ENCODE results near the gene ADGRG7.
"Not testable (repeated sequence)": the region's sequence is repeated elsewhere in the genome, so short reads cannot be mapped to it uniquely, and the experiment has no call there.

Gene ADGRG7

DNA sequence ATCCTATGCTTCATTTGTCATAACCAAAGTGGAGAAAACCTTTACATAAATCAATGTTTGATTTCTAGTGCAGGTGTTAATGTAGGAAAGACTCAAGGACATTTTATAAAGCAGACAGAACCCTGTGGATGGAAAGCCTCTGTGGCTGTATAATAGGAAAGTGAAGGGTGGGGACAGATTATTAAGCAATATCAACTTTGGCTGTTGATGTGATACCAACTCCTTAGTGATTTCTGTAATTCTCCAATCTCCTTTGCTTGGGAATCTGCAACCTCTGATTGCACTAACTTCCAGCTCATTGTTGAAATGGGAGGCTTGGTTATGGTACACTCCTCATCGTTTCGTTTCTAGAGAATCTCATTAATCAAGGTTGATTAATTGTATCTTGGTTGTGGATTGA, 29.3 kb upstream of the ADGRG7 start:
- no peak overlapping the region for H3K23ac ChIP-seq (ENCODE audit: low read length)
- H2AK5ac ChIP-seq (ENCODE audit: low read length) = no peak overlapping the region
- H3K79me1 ChIP-seq (ENCODE audit: low read length) = no peaks in the 10 kb centered on the region
- no peak overlapping the region for H3K4ac ChIP-seq (ENCODE audit: low read depth, low read length)
- no peak overlapping the region for H4K5ac ChIP-seq (ENCODE audit: low read length)
- DNase-seq = no peak
- no peak overlapping the region for H3K4me2 ChIP-seq (ENCODE audit: low read length)
- no peaks in the 10 kb centered on the region for H3K27me3 ChIP-seq (ENCODE audit: insufficient read depth, low read length, poor library complexity)
- H2BK120ac ChIP-seq (ENCODE audit: low read depth, low read length) = no peak overlapping the region
- H3K27ac ChIP-seq (ENCODE audit: low read depth, low read length) = no peak overlapping the region
- no peak overlapping the region for H3K56ac ChIP-seq (ENCODE audit: low read length)
- H2BK5ac ChIP-seq (ENCODE audit: low read length) = no peak overlapping the region
- H2BK15ac ChIP-seq (replicated peaks; ENCODE audit: low read depth) = no peak overlapping the region
- H3K4me1 ChIP-seq (ENCODE audit: control insufficient read depth, low read depth, low read length) = no peaks in the 10 kb centered on the region
- no peak overlapping the region for H3K18ac ChIP-seq (ENCODE audit: low read length)
- no peaks in the 10 kb centered on the region for H3K36me3 ChIP-seq (ENCODE audit: control insufficient read depth, insufficient read depth, low read length)
- H3K9ac ChIP-seq (ENCODE audit: low read length) = no peak overlapping the region
- no peaks in the 10 kb centered on the region for H3K79me2 ChIP-seq (ENCODE audit: control insufficient read depth, insufficient read depth, low read length)
- no peak overlapping the region for H4K8ac ChIP-seq (ENCODE audit: low read depth, low read length)
- no peak overlapping the region for H3K4me3 ChIP-seq (ENCODE audit: low read length)
- whole genome bisulfite sequencing (ENCODE audit: extremely low coverage, insufficient coverage, low lambda C conversion rate) = no CpG with 5 or more reads among the region's 2 CpGs

DNA sequence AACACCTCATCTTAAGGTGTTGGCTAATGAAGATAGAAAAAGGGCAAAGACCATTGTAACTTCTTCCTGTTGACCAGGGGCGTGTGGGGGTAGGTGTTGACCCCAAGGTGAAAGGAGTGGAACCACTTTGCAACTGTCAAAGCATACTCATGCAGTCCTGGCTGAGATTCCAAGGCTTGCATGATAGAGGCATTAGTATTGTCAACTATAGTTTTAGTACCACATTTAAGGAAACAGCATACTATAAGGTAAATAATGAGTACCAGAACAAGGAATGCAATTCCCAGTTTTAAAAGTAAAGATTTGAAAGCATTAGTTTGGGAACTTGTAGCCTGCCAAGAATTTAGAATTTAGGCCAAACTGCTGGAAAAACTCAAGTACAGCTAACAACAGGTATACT, 27.8 kb upstream of the ADGRG7 start:
- Histone ChIP-seq H3K4ac (ENCODE audit: low read depth, low read length) (no peak overlapping the region), H3K79me1 (ENCODE audit: low read length) (no peaks in the 10 kb centered on the region), H3K27ac (ENCODE audit: low read depth, low read length) (no peak overlapping the region), H3K4me2 (ENCODE audit: low read length) (no peak overlapping the region), H3K79me2 (ENCODE audit: control insufficient read depth, insufficient read depth, low read length) (no peaks in the 10 kb centered on the region), H2BK120ac (ENCODE audit: low read depth, low read length) (no peak overlapping the region), H3K23ac (ENCODE audit: low read length) (no peak overlapping the region), H2AK5ac (ENCODE audit: low read length) (no peak overlapping the region), H2BK5ac (ENCODE audit: low read length) (no peak overlapping the region), H3K36me3 (ENCODE audit: control insufficient read depth, insufficient read depth, low read length) (no peaks in the 10 kb centered on the region), H3K27me3 (ENCODE audit: insufficient read depth, low read length, poor library complexity) (no peaks in the 10 kb centered on the region), H4K8ac (ENCODE audit: low read depth, low read length) (no peak overlapping the region), H4K5ac (ENCODE audit: low read length) (no peak overlapping the region), H2BK15ac (replicated peaks; ENCODE audit: low read depth) (no peak overlapping the region), H3K4me3 (ENCODE audit: low read length) (no peak overlapping the region), H3K4me1 (ENCODE audit: control insufficient read depth, low read depth, low read length) (no peaks in the 10 kb centered on the region), H3K18ac (ENCODE audit: low read length) (no peak overlapping the region), H3K56ac (ENCODE audit: low read length) (no peak overlapping the region), H3K9ac (ENCODE audit: low read length) (no peak overlapping the region)
- no peak for DNase-seq
- no CpG with 5 or more reads among the region's 1 CpG for WGBS (ENCODE audit: extremely low coverage, insufficient coverage, low lambda C conversion rate)

DNA sequence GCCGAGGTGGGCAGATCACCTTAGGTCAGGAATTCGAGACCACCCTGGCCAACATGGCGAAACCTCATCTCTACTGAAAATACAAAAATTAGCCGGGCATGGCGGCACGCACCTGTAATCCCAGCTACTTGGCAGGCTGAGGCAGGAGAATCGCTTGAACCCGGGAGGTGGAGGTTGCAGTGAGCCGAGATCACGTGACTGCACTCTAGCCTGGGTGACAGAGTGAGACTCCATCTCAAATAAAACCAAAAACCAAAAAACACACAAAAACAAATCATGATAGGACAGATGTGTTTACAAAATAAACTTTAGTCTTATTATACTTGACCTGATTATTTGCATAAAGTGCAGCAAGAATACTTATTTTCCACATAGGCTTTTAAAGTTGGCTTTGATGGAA, 27.2 kb upstream of the ADGRG7 start:
- not testable (repeated sequence) for H3K9ac ChIP-seq (ENCODE audit: low read length); H3K79me2 ChIP-seq (ENCODE audit: control insufficient read depth, insufficient read depth, low read length); H2AK5ac ChIP-seq (ENCODE audit: low read length); H3K27me3 ChIP-seq (ENCODE audit: insufficient read depth, low read length, poor library complexity); H3K4me1 ChIP-seq (ENCODE audit: control insufficient read depth, low read depth, low read length); H3K56ac ChIP-seq (ENCODE audit: low read length); DNase-seq; H2BK15ac ChIP-seq (replicated peaks; ENCODE audit: low read depth); H3K18ac ChIP-seq (ENCODE audit: low read length); H4K8ac ChIP-seq (ENCODE audit: low read depth, low read length); H3K4me3 ChIP-seq (ENCODE audit: low read length); H3K23ac ChIP-seq (ENCODE audit: low read length); H2BK120ac ChIP-seq (ENCODE audit: low read depth, low read length); H3K27ac ChIP-seq (ENCODE audit: low read depth, low read length); H3K36me3 ChIP-seq (ENCODE audit: control insufficient read depth, insufficient read depth, low read length); H4K5ac ChIP-seq (ENCODE audit: low read length); H2BK5ac ChIP-seq (ENCODE audit: low read length); H3K79me1 ChIP-seq (ENCODE audit: low read length); H3K4ac ChIP-seq (ENCODE audit: low read depth, low read length); H3K4me2 ChIP-seq (ENCODE audit: low read length)
- no CpG with 5 or more reads among the region's 10 CpGs for WGBS (ENCODE audit: extremely low coverage, insufficient coverage, low lambda C conversion rate)

DNA sequence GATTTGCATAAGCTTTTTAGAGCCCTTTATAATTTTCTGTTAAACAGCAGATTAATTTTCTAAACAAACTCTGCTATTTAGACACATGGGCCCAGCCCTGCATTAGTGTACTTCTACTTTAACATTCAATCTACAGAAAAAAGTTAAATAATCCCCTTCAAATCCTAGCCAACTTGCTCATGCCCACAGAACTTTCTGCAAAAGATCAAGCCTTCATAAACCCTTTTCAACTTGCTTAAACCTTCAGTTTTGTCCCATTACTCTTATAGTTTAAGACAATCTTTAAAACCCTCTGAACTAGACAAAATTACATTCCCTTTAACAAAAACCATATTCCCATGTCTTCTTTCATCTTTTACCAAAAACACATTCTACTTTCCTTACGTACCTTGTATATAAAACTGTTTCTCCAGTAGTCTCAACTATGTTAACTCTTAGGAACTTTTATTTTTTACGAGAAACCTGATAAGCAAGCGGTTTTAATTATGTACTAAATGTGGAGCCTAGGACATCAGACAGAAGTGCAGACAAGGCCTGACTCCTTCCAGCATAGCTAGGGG, 25.2 kb upstream of the ADGRG7 start:
- WGBS (ENCODE audit: extremely low coverage, insufficient coverage, low lambda C conversion rate) = 100% methylated on average over 1 of the region's 3 CpGs
- no peak overlapping the region for H3K4ac ChIP-seq (ENCODE audit: low read depth, low read length)
- H3K79me1 ChIP-seq (ENCODE audit: low read length) = no peaks in the 10 kb centered on the region
- no peaks in the 10 kb centered on the region for H3K27me3 ChIP-seq (ENCODE audit: insufficient read depth, low read length, poor library complexity)
- H3K79me2 ChIP-seq (ENCODE audit: control insufficient read depth, insufficient read depth, low read length) = no peaks in the 10 kb centered on the region
- no peak overlapping the region for H3K4me3 ChIP-seq (ENCODE audit: low read length)
- H2AK5ac ChIP-seq (ENCODE audit: low read length) = no peak overlapping the region
- no peak overlapping the region for H4K8ac ChIP-seq (ENCODE audit: low read depth, low read length)
- no peak overlapping the region for H3K4me2 ChIP-seq (ENCODE audit: low read length)
- H3K27ac ChIP-seq (ENCODE audit: low read depth, low read length) = no peak overlapping the region
- H3K56ac ChIP-seq (ENCODE audit: low read length) = no peak overlapping the region
- no peak overlapping the region for H3K23ac ChIP-seq (ENCODE audit: low read length)
- no peaks in the 10 kb centered on the region for H3K4me1 ChIP-seq (ENCODE audit: control insufficient read depth, low read depth, low read length)
- H2BK15ac ChIP-seq (replicated peaks; ENCODE audit: low read depth) = no peak overlapping the region
- H2BK5ac ChIP-seq (ENCODE audit: low read length) = no peak overlapping the region
- H2BK120ac ChIP-seq (ENCODE audit: low read depth, low read length) = no peak overlapping the region
- no peak overlapping the region for H3K9ac ChIP-seq (ENCODE audit: low read length)
- DNase-seq = no peak
- no peak overlapping the region for H4K5ac ChIP-seq (ENCODE audit: low read length)
- H3K18ac ChIP-seq (ENCODE audit: low read length) = no peak overlapping the region
- H3K36me3 ChIP-seq (ENCODE audit: control insufficient read depth, insufficient read depth, low read length) = no peaks in the 10 kb centered on the region

DNA sequence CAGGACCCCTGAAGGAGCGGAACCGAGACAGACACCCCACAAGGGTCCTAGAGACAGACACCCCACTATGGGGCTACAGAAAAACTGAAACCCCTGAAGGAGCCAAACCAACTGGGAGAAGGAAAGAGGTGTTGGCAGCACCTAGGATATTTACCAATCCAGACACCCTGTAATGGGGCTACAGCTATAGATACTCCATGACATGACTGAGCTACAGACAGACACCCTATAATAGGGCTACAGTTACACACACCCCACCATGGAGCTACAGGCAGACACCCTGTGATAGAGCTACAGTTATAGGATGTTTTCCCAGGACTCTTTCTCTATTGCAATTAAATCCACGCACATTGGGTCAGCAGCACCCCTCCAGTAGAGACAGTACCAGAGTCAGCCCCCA, 22.6 kb upstream of the ADGRG7 start:
- no peak overlapping the region for H2BK5ac ChIP-seq (ENCODE audit: low read length)
- H2BK120ac ChIP-seq (ENCODE audit: low read depth, low read length) = no peak overlapping the region
- no peak overlapping the region for H3K23ac ChIP-seq (ENCODE audit: low read length)
- no peaks in the 10 kb centered on the region for H3K79me1 ChIP-seq (ENCODE audit: low read length)
- no peak overlapping the region for H3K4ac ChIP-seq (ENCODE audit: low read depth, low read length)
- no peak overlapping the region for H4K5ac ChIP-seq (ENCODE audit: low read length)
- H3K27me3 ChIP-seq (ENCODE audit: insufficient read depth, low read length, poor library complexity) = no peaks in the 10 kb centered on the region
- DNase-seq = no peak
- no peak overlapping the region for H3K27ac ChIP-seq (ENCODE audit: low read depth, low read length)
- no peak overlapping the region for H3K4me3 ChIP-seq (ENCODE audit: low read length)
- H4K8ac ChIP-seq (ENCODE audit: low read depth, low read length) = no peak overlapping the region
- H3K9ac ChIP-seq (ENCODE audit: low read length) = no peak overlapping the region
- no peak overlapping the region for H3K18ac ChIP-seq (ENCODE audit: low read length)
- no peak overlapping the region for H3K56ac ChIP-seq (ENCODE audit: low read length)
- H2BK15ac ChIP-seq (replicated peaks; ENCODE audit: low read depth) = no peak overlapping the region
- H2AK5ac ChIP-seq (ENCODE audit: low read length) = no peak overlapping the region
- WGBS (ENCODE audit: extremely low coverage, insufficient coverage, low lambda C conversion rate) = no CpG with 5 or more reads among the region's 3 CpGs
- no peaks in the 10 kb centered on the region for H3K4me1 ChIP-seq (ENCODE audit: control insufficient read depth, low read depth, low read length)
- H3K79me2 ChIP-seq (ENCODE audit: control insufficient read depth, insufficient read depth, low read length) = no peaks in the 10 kb centered on the region
- no peaks in the 10 kb centered on the region for H3K36me3 ChIP-seq (ENCODE audit: control insufficient read depth, insufficient read depth, low read length)
- no peak overlapping the region for H3K4me2 ChIP-seq (ENCODE audit: low read length)

DNA sequence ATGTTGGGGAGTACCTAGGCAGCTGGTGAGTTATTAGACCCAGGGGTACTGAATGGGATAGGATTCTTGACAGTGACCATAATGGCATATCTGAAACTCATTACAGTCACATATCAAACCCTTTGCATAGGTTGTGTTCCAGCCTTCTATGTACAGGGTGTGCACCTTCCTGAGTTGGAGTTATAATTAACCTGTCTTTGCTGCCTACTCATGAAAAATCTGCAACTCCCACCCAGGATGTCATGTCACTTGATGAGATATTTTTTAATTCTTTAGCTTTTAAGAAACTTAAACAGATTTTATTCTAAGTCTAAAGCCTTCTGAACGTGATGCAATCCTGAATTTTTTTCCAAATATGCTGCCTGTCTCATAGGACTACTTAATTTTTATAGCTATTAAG, 21.1 kb upstream of the ADGRG7 start:
- no peak overlapping the region for H3K4me2 ChIP-seq (ENCODE audit: low read length)
- no CpG with 5 or more reads among the region's 1 CpG for WGBS (ENCODE audit: extremely low coverage, insufficient coverage, low lambda C conversion rate)

More for the DNA sequence above, 21.1 kb upstream of the ADGRG7 start:
- no peak for DNase-seq
- H3K36me3 ChIP-seq (ENCODE audit: control insufficient read depth, insufficient read depth, low read length) = no peaks in the 10 kb centered on the region
- no peak overlapping the region for H3K56ac ChIP-seq (ENCODE audit: low read length)
- H3K23ac ChIP-seq (ENCODE audit: low read length) = no peak overlapping the region
- no peak overlapping the region for H3K4me3 ChIP-seq (ENCODE audit: low read length)
- H3K4me1 ChIP-seq (ENCODE audit: control insufficient read depth, low read depth, low read length) = no peaks in the 10 kb centered on the region
- H3K27me3 ChIP-seq (ENCODE audit: insufficient read depth, low read length, poor library complexity) = no peaks in the 10 kb centered on the region
- H3K27ac ChIP-seq (ENCODE audit: low read depth, low read length) = no peak overlapping the region
- H2BK15ac ChIP-seq (replicated peaks; ENCODE audit: low read depth) = no peak overlapping the region
- H4K5ac ChIP-seq (ENCODE audit: low read length) = no peak overlapping the region
- H3K4ac ChIP-seq (ENCODE audit: low read depth, low read length) = no peak overlapping the region
- no peak overlapping the region for H2AK5ac ChIP-seq (ENCODE audit: low read length)
- no peak overlapping the region for H3K9ac ChIP-seq (ENCODE audit: low read length)
- no peak overlapping the region for H2BK5ac ChIP-seq (ENCODE audit: low read length)
- H3K18ac ChIP-seq (ENCODE audit: low read length) = no peak overlapping the region
- no peaks in the 10 kb centered on the region for H3K79me2 ChIP-seq (ENCODE audit: control insufficient read depth, insufficient read depth, low read length)
- no peak overlapping the region for H2BK120ac ChIP-seq (ENCODE audit: low read depth, low read length)
- no peak overlapping the region for H4K8ac ChIP-seq (ENCODE audit: low read depth, low read length)
- no peaks in the 10 kb centered on the region for H3K79me1 ChIP-seq (ENCODE audit: low read length)

All from mesendoderm (in vitro differentiated cells).